WTC11 (cell line): ENCODE data around the gene GATD1. TPM values are rescaled to one million over a fixed set of nuclear protein-coding genes. Genes with fewer than 3 reads are reported as not detected.
"Not testable (repeated sequence)": the region's sequence is repeated elsewhere in the genome, so short reads cannot be mapped to it uniquely, and the experiment has no call there.

Experiments
- ATAC-seq: fragments of 200-7000 bp; cut with Tn5 transposase; 2 replicates; pipeline ENCODE4 v1.10.0; 2021; ENCODE audit warnings: mild to moderate bottlenecking, moderate library complexity
- CTCF ChIA-PET: fragments of 300-600 bp; sonication (Branson Sonifier 250); formaldehyde crosslinking; loops from one replicate; lab custom pipeline; 2021; ENCODE audit warnings: antibody characterized with exemption; lab: Charles Lee
- POLR2A ChIA-PET: fragments of 350-600 bp; sonication (Branson Sonifier 250); formaldehyde crosslinking; loops from one replicate; lab custom pipeline; 2021; ENCODE audit warnings: antibody characterized with exemption; lab: Charles Lee
- DNase-seq: peaks from one replicate; pipeline ENCODE4 v3.0.0; 2021; ENCODE audit warnings: low spot score
- H3K27ac Mint-ChIP-seq: 2 replicates; pipeline ENCODE4 v1.8.0; 2021; ENCODE audit warnings: mixed read lengths
- H3K27me3 Mint-ChIP-seq: 2 replicates; pipeline ENCODE4 v1.8.0; 2021; ENCODE audit warnings: low read depth, mild to moderate bottlenecking, moderate library complexity, mixed read lengths
- H3K36me3 Mint-ChIP-seq: 2 replicates; pipeline ENCODE4 v1.8.0; 2021; ENCODE audit warnings: mixed read lengths
- H3K4me1 Mint-ChIP-seq: 2 replicates; pipeline ENCODE4 v1.8.0; 2022; ENCODE audit warnings: mixed read lengths
- H3K4me3 Mint-ChIP-seq: 2 replicates; pipeline ENCODE4 v1.8.0; 2021; ENCODE audit warnings: mild to moderate bottlenecking, moderate library complexity, mixed read lengths
- H3K9me3 Mint-ChIP-seq: 2 replicates; pipeline ENCODE4 v1.8.0; 2021; ENCODE audit warnings: mixed read lengths
- CBFB ChIP-seq: sonication (generic); formaldehyde crosslinking; IDR thresholded peaks from 2 replicates; pipeline ENCODE4 v1.8.1; 2022; ENCODE audit warnings: mild to moderate bottlenecking, low read depth, missing genetic modification reagents
- E2F5 ChIP-seq: sonication (generic); formaldehyde crosslinking; IDR thresholded peaks from 2 replicates; pipeline ENCODE4 v1.8.1; 2022; ENCODE audit warnings: mild to moderate bottlenecking, moderate library complexity, missing genetic modification reagents
- ERG ChIP-seq: fragments of 250-450 bp; sonication (Bioruptor Pico); IDR thresholded peaks from 2 replicates; pipeline ENCODE4 v1.8.0; 2021; ENCODE audit warnings: mild to moderate bottlenecking
- FOXK1 ChIP-seq: sonication (generic); formaldehyde crosslinking; IDR thresholded peaks from 2 replicates; pipeline ENCODE4 v1.8.0; 2022; ENCODE audit warnings: mild to moderate bottlenecking, moderate library complexity, missing genetic modification reagents
- FOXP1 ChIP-seq: sonication (generic); formaldehyde crosslinking; IDR thresholded peaks from 2 replicates; pipeline ENCODE4 v1.8.0; 2022; ENCODE audit warnings: missing genetic modification reagents, mild to moderate bottlenecking, moderate library complexity, borderline replicate concordance
- GTF2I ChIP-seq: fragments of 250-450 bp; sonication (Bioruptor Pico); conservative IDR thresholded peaks from 2 replicates; pipeline ENCODE4 v1.4.0; 2021; ENCODE audit warnings: mild to moderate bottlenecking
- PRDM15 ChIP-seq: sonication (generic); formaldehyde crosslinking; IDR thresholded peaks from 2 replicates; pipeline ENCODE4 v1.8.0; 2022; ENCODE audit warnings: missing genetic modification reagents
- PREB ChIP-seq: sonication (generic); formaldehyde crosslinking; IDR thresholded peaks from 2 replicates; pipeline ENCODE4 v1.8.1; 2022; ENCODE audit warnings: mild to moderate bottlenecking, missing genetic modification reagents, moderate library complexity, borderline replicate concordance
- SMAD3 ChIP-seq: sonication (generic); formaldehyde crosslinking; IDR thresholded peaks from 2 replicates; pipeline ENCODE4 v1.8.0; 2022; ENCODE audit warnings: missing genetic modification reagents, mild to moderate bottlenecking, borderline replicate concordance
- SMAD4 ChIP-seq: sonication (generic); formaldehyde crosslinking; IDR thresholded peaks from 2 replicates; pipeline ENCODE4 v1.8.0; 2022; ENCODE audit warnings: mild to moderate bottlenecking, missing genetic modification reagents
- SP1 ChIP-seq: sonication (generic); formaldehyde crosslinking; conservative IDR thresholded peaks from 2 replicates; pipeline ENCODE4 v1.8.1; 2022; ENCODE audit warnings: missing genetic modification reagents
- ZBTB43 ChIP-seq: sonication (generic); formaldehyde crosslinking; IDR thresholded peaks from 2 replicates; pipeline ENCODE4 v1.8.1; 2023; ENCODE audit warnings: mild to moderate bottlenecking, missing genetic modification reagents
- total RNA-seq: library from RNA; stranded (reverse); gene quantifications from 3 replicates; pipeline ENCODE4 v1.2.3, GENCODE V29; 2021

Gene GATD1
- total RNA-seq, 1 experiment from 2014 or later: 87.6 TPM

GRCh38 chr11:737366-737765 lies 39.9 kb downstream of the GATD1 start:
- Mint-ChIP-seq H3K27ac (no peak overlapping the region; the same call in 1 of the 2 replicates), H3K9me3 (peaks cover 4% of the 10 kb centered on the region; the same call in 1 of the 2 replicates), H3K4me3 (no peak overlapping the region), H3K27me3 (0 out of 2 replicates have a peak, but pooled peaks cover 4% of the 10 kb centered on the region), H3K36me3 (peaks cover 7% of the 10 kb centered on the region), H3K4me1 (0 out of 2 replicates have a peak, but pooled peaks cover 10% of the 10 kb centered on the region)
- TF ChIP-seq FOXP1: no peak
- TF ChIP-seq FOXK1: no peak
- ChIA-PET CTCF (interaction anchor here (1.9 to 2.2 kb wide), 2 partner anchors 9 to 11 kb away, joined by 5 to 8 read pairs; no protein-coding TSS in a partner anchor), POLR2A (interaction anchor here (0.5 kb wide), 1 partner anchor 81 kb away, joined by 3 read pairs; no protein-coding TSS in a partner anchor)
- DNase-seq (no peak), ATAC-seq (no peak)

- H3K4me1 Mint-ChIP-seq, H3K4me3 Mint-ChIP-seq, DNase-seq, H3K36me3 Mint-ChIP-seq, ATAC-seq, H3K9me3 Mint-ChIP-seq, POLR2A ChIA-PET, CTCF ChIA-PET, H3K27ac Mint-ChIP-seq, H3K27me3 Mint-ChIP-seq: not testable (repeated sequence)
Observed at GRCh38 chr11:734541-734940, 42.7 kb downstream of the GATD1 start.

- CTCF ChIA-PET: interaction anchor here (0.8 to 1.0 kb wide), 3 partner anchors 10 to 71 kb away, joined by 3 read pairs; no protein-coding TSS in a partner anchor
Observed at GRCh38 chr11:733072-733471, 44.2 kb downstream of the GATD1 start.

GRCh38 chr11:729492-730074 lies 47.7 kb downstream of the GATD1 start:
- TF ChIP-seq SMAD3 (CRISPR knock-in tag) (no peak), GTF2I (CRISPR knock-in tag) (no peak), PRDM15 (CRISPR knock-in tag) (no peak), SP1 (CRISPR knock-in tag) (no peak), SMAD4 (CRISPR knock-in tag) (no peak), E2F5 (CRISPR knock-in tag) (no peak)
- Mint-ChIP-seq H3K27me3 (peaks cover 8% of the 10 kb centered on the region), H3K4me3 (no peak overlapping the region), H3K9me3 (no peaks in the 10 kb centered on the region), H3K4me1 (peaks cover 6% of the 10 kb centered on the region), H3K27ac (0 out of 2 replicates have a peak overlapping the region, but pooled peaks have one; percentile 32), H3K36me3 (peaks cover 3% of the 10 kb centered on the region; the same call in 1 of the 2 replicates)
- CTCF ChIA-PET: interaction anchor here (2.0 to 6.6 kb wide), 2 partner anchors 26 to 35 kb away, joined by 6 to 94 read pairs; no protein-coding TSS in a partner anchor
- POLR2A ChIA-PET: no interaction called here
- ATAC-seq (no peak), DNase-seq (no peak)

More at GRCh38 chr11:733072-733471, 44.2 kb downstream of the GATD1 start:
- Mint-ChIP-seq H3K4me3 (no peak overlapping the region), H3K9me3 (peaks cover 4% of the 10 kb centered on the region; the same call in 1 of the 2 replicates), H3K27ac (no peak overlapping the region), H3K27me3 (0 out of 2 replicates have a peak, but pooled peaks cover 4% of the 10 kb centered on the region), H3K4me1 (0 out of 2 replicates have a peak, but pooled peaks cover 8% of the 10 kb centered on the region), H3K36me3 (peaks cover 7% of the 10 kb centered on the region)
- ATAC-seq (no peak), DNase-seq (no peak)
- TF ChIP-seq ZBTB43 (no peak), ERG (CRISPR knock-in tag) (no peak), PREB (CRISPR knock-in tag) (no peak), CBFB (CRISPR knock-in tag) (no peak)
- POLR2A ChIA-PET: interaction anchor here (0.6 to 0.8 kb wide), 2 partner anchors 15 to 318 kb away, joined by 3 read pairs; partner anchors contain the start of gene TALDO1
